ENCODE data around the gene MMP23B. TPM values are rescaled to one million over a fixed set of nuclear protein-coding genes. Genes with fewer than 3 reads are reported as not detected.

The MMP23B gene
- total and polyA plus RNA-seq, 2 of the 8 experiments (the other 6 are each of a cell fraction or from before 2014, with no cell fraction given): 9.2 to 14.6 TPM

GRCh38 chr1:1625404-1625775 lies 6.6 kb upstream of the MMP23B start (continued):
- no peak for TF ChIP-seq CHD7 (IDR thresholded peaks at IDR 0.05; ENCODE audit: insufficient replicate concordance, low read length)
- TF ChIP-seq TAF1 (IDR thresholded peaks at IDR 0.05; ENCODE audit: low read depth, low read length): no peak
- no peak for TF ChIP-seq BACH1 (IDR thresholded peaks at IDR 0.05; ENCODE audit: low read length)
- no peak for TF ChIP-seq KDM5A (IDR thresholded peaks at IDR 0.05; ENCODE audit: low read length)
- TF ChIP-seq ZNF274 (IDR thresholded peaks at IDR 0.05; ENCODE audit: borderline replicate concordance, extremely low read depth, low read length): no peak
- TF ChIP-seq SIN3A (conservative IDR thresholded peaks at IDR 0.05 in 1 of 2, IDR thresholded peaks at IDR 0.05 in 1 of 2; ENCODE audit: low read depth in 1 of 2, low read length in 2 of 2): no peak
- TF ChIP-seq MAX (IDR thresholded peaks at IDR 0.05): no peak
- no peak for TF ChIP-seq JUND (IDR thresholded peaks at IDR 0.05; ENCODE audit: low read length)
- no peak for TF ChIP-seq CTCF (IDR thresholded peaks at IDR 0.05; ENCODE audit: control extremely low read depth in 1 of 3, insufficient read depth in 1 of 3, low read depth in 1 of 3, low read length in 3 of 3)
